ENCODE measurements around the gene SLC25A46. TPM values are rescaled to one million over a fixed set of nuclear protein-coding genes. Genes with fewer than 3 reads are reported as not detected.

Gene SLC25A46
- total and polyA plus RNA-seq, 9 of the 15 experiments (the other 6 are each of a cell fraction or from before 2014, with no cell fraction given): 7.8 to 47.3 (median 31.8) TPM

- Histone ChIP-seq H3K27me3 (ENCODE audit: control insufficient read depth in 2 of 2, insufficient read depth in 2 of 2, low read length in 2 of 2) (no peaks in the 10 kb centered on the region), H3K4me2 (ENCODE audit: insufficient read depth, low read length) (no peak overlapping the region), H3K9me1 (ENCODE audit: control insufficient read depth, insufficient read depth, low read length) (no peaks in the 10 kb centered on the region), H3K36me3 (ENCODE audit: control insufficient read depth, insufficient read depth, low read length) (no peaks in the 10 kb centered on the region), H3K9me3 (replicated peaks; ENCODE audit: control insufficient read depth, insufficient read depth, low read depth, low read length) (no peaks in the 10 kb centered on the region), H3K9ac (ENCODE audit: insufficient read depth in 1 of 2, low read depth in 2 of 2, low read length in 2 of 2) (no peak overlapping the region), H2AFZ (ENCODE audit: low read depth, low read length) (no peak overlapping the region), H3K4me3 (no peak overlapping the region), H3K79me2 (ENCODE audit: control insufficient read depth, insufficient read depth, low read length) (no peaks in the 10 kb centered on the region), H3K4me1 (replicated peaks in 1 of 2; ENCODE audit: control insufficient read depth in 2 of 2, insufficient read depth in 2 of 2, low read length in 2 of 2) (no peaks in the 10 kb centered on the region), H4K20me1 (replicated peaks; ENCODE audit: control insufficient read depth, insufficient read depth, low read length) (no peaks in the 10 kb centered on the region), H3K27ac (ENCODE audit: extremely low read depth, low read depth, low read length) (no peak overlapping the region)
- FAIRE-seq (no peak), ATAC-seq (no peak; the same call in 2 of the 3 replicates), DNase-seq (ENCODE audit: extremely low read depth in 1 of 4, low spot score in 3 of 4) (no peak)
- WGBS (ENCODE audit: insufficient coverage, low coverage, missing lambda C conversion rate): 1% methylated on average over 4 of the region's 4 CpGs
- TF ChIP-seq BRCA1 (IDR thresholded peaks at IDR 0.05): no peak
- no peak for TF ChIP-seq BRCA1 (CRISPR knock-in tag; IDR thresholded peaks at IDR 0.05)
- 0 out of 4 replicates have a peak, but pooled peaks of 1 of the 2 experiments have one; percentile 79 for TF ChIP-seq MCM7 (IDR thresholded peaks at IDR 0.05)
- ChIA-PET POLR2A (no interaction called here), CTCF (ENCODE audit: low intra/inter-chr PET ratio) (no interaction called here)
- no TSS peak for BruUV-seq (replicated peaks)
- in situ Hi-C loops (cut with MboI) (loop anchor here (25.0 kb wide), 2 partner anchors 494 to 744 kb away; partner anchors contain the start of gene STARD4), intact Hi-C loops (cut with micrococcal nuclease) (no loop called here)
Observed at GRCh38 chr5:110768138-110768860, 29.5 kb downstream of the SLC25A46 start.

GRCh38 chr5:110769000-110769681 lies 30.3 kb downstream of the SLC25A46 start:
- H3K27ac ChIP-seq (ENCODE audit: extremely low read depth, low read depth, low read length): no peak overlapping the region
- no peak for FAIRE-seq
- CTCF ChIA-PET (ENCODE audit: low intra/inter-chr PET ratio): no interaction called here
- no peak overlapping the region for H3K4me2 ChIP-seq (ENCODE audit: insufficient read depth, low read length)
- H4K20me1 ChIP-seq (replicated peaks; ENCODE audit: control insufficient read depth, insufficient read depth, low read length): no peaks in the 10 kb centered on the region
- ATAC-seq: no peak
- in situ Hi-C loops (cut with MboI): loop anchor here (25.0 kb wide), 2 partner anchors 493 to 743 kb away; partner anchors contain the start of gene STARD4
- no peaks in the 10 kb centered on the region for H3K9me1 ChIP-seq (ENCODE audit: control insufficient read depth, insufficient read depth, low read length)
- no peaks in the 10 kb centered on the region for H3K36me3 ChIP-seq (ENCODE audit: control insufficient read depth, insufficient read depth, low read length)
- no TSS peak for BruUV-seq (replicated peaks)
- no peak overlapping the region for H2AFZ ChIP-seq (ENCODE audit: low read depth, low read length)
- no peaks in the 10 kb centered on the region for H3K27me3 ChIP-seq (ENCODE audit: control insufficient read depth in 2 of 2, insufficient read depth in 2 of 2, low read length in 2 of 2)
- no peak for DNase-seq (ENCODE audit: extremely low read depth in 1 of 4, low spot score in 3 of 4)
- 0% methylated on average over 5 of the region's 5 CpGs for WGBS (ENCODE audit: insufficient coverage, low coverage, missing lambda C conversion rate)
- H3K79me2 ChIP-seq (ENCODE audit: control insufficient read depth, insufficient read depth, low read length): no peaks in the 10 kb centered on the region
- H3K4me1 ChIP-seq (replicated peaks in 1 of 2; ENCODE audit: control insufficient read depth in 2 of 2, insufficient read depth in 2 of 2, low read length in 2 of 2): no peaks in the 10 kb centered on the region
- no peak overlapping the region for H3K4me3 ChIP-seq
- intact Hi-C loops (cut with micrococcal nuclease): no loop called here
- H3K9me3 ChIP-seq (replicated peaks; ENCODE audit: control insufficient read depth, insufficient read depth, low read depth, low read length): no peaks in the 10 kb centered on the region
- no peak overlapping the region for H3K9ac ChIP-seq (ENCODE audit: insufficient read depth in 1 of 2, low read depth in 2 of 2, low read length in 2 of 2)
- POLR2A ChIA-PET: no interaction called here
- TF ChIP-seq HDAC1 (IDR thresholded peaks at IDR 0.05) (no peak), MCM5 (IDR thresholded peaks at IDR 0.05; ENCODE audit: low read depth) (no peak), DPF2 (IDR thresholded peaks at IDR 0.05) (no peak), E2F3 (CRISPR knock-in tag; IDR thresholded peaks at IDR 0.05) (no peak), TAF7 (tag; IDR thresholded peaks at IDR 0.05) (no peak), ZBTB17 (CRISPR knock-in tag; IDR thresholded peaks at IDR 0.05) (no peak), SIX5 (IDR thresholded peaks at IDR 0.05; ENCODE audit: borderline replicate concordance in 1 of 2, insufficient read depth in 1 of 2, low read depth in 1 of 2, low read length in 2 of 2) (no peak), DNMT1 (IDR thresholded peaks at IDR 0.05) (no peak), CHD1 (IDR thresholded peaks at IDR 0.05; ENCODE audit: low read length) (no peak), ZNF12 (CRISPR knock-in tag; IDR thresholded peaks at IDR 0.05) (no peak), CBX1 (IDR thresholded peaks at IDR 0.05; ENCODE audit: low read depth) (no peak), FOXJ2 (tag; IDR thresholded peaks at IDR 0.05) (no peak), NR2F6 (CRISPR knock-in tag; IDR thresholded peaks at IDR 0.05) (no peak), PHB2 (IDR thresholded peaks at IDR 0.05; ENCODE audit: low read depth) (no peak), CREB1 (IDR thresholded peaks at IDR 0.05) (no peak), CREB1 (CRISPR knock-in tag; IDR thresholded peaks at IDR 0.05) (no peak)

Data from K562 (cell line).